HUES48 (cell line): ENCODE measurements around the gene SCUBE1.

Experiments used
- H3K27ac ChIP-seq: one replicate; pipeline ENCODE4 v1.7.0; 2013; ENCODE audit warnings: low read depth, low read length, inconsistent platforms
- H3K27me3 ChIP-seq: 2 replicates; pipeline ENCODE4 v1.6.1; 2013; ENCODE audit warnings: mild to moderate bottlenecking, low read length; ENCODE audit not compliant: control insufficient read depth, insufficient read depth
- H3K36me3 ChIP-seq: 2 replicates; pipeline ENCODE4 v1.6.1; 2013; ENCODE audit warnings: low read length; ENCODE audit not compliant: control insufficient read depth, insufficient read depth
- H3K4me1 ChIP-seq: 2 replicates; pipeline ENCODE4 v1.6.1; 2013; ENCODE audit warnings: mild to moderate bottlenecking, low read length; ENCODE audit not compliant: control insufficient read depth, insufficient read depth
- H3K4me3 ChIP-seq: 2 replicates; pipeline ENCODE4 v1.5.1; 2013; ENCODE audit warnings: mild to moderate bottlenecking, low read depth, low read length
- H3K9ac ChIP-seq: 2 replicates; pipeline ENCODE4 v1.6.1; 2013; ENCODE audit warnings: mild to moderate bottlenecking, low read depth, low read length, moderate library complexity
- H3K9me3 ChIP-seq: 2 replicates; pipeline ENCODE4 v1.6.1; 2013; ENCODE audit warnings: low read length; ENCODE audit not compliant: control insufficient read depth, insufficient read depth

Gene SCUBE1

GRCh38 chr22:43169310-43170130, 173.7 kb downstream of the SCUBE1 start:
- Histone ChIP-seq H3K4me1 (no peaks in the 10 kb centered on the region), H3K9ac (no peak overlapping the region), H3K27me3 (no peaks in the 10 kb centered on the region), H3K9me3 (no peaks in the 10 kb centered on the region), H3K27ac (no peak overlapping the region), H3K36me3 (peaks cover 75% of the 10 kb centered on the region), H3K4me3 (no peak overlapping the region)

GRCh38 chr22:43168471-43169309, 174.5 kb downstream of the SCUBE1 start:
- H3K36me3 ChIP-seq = peaks cover 67% of the 10 kb centered on the region
- no peaks in the 10 kb centered on the region for H3K9me3 ChIP-seq
- H3K4me1 ChIP-seq = no peaks in the 10 kb centered on the region
- H3K27ac ChIP-seq = no peak overlapping the region
- H3K9ac ChIP-seq = no peak overlapping the region
- H3K27me3 ChIP-seq = no peaks in the 10 kb centered on the region
- H3K4me3 ChIP-seq = no peak overlapping the region

DNA sequence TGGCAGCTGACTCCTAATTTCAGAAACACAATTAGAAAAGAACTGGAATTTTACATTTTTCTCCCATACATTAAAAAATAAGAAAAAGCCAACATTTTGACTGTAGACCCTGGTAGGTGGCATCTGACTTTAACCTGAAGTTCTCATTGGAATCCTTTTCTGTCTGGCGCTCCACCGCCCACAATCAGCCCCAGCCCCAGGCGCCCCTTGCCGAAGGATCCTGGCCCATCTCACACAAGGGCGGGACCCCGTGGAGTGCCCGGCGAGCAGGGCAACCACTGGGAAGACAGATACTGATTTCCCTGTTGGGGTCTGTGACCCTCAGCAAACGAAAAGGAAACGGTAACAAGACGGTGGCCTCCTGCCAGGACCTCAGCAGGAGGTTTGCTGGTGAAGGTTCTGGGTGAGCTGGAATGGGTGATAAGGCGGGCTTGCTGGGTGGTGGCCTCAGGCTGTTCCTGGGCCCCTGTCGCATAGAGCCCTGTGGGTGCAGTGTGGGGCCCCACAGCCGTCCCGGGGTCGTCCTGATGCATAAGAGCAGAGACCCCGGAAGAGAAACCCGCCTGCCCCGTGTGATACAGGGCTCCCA, 176.1 kb downstream of the SCUBE1 start:
- H3K9me3 ChIP-seq = no peaks in the 10 kb centered on the region
- H3K4me3 ChIP-seq = no peak overlapping the region
- no peaks in the 10 kb centered on the region for H3K4me1 ChIP-seq
- H3K27me3 ChIP-seq = no peaks in the 10 kb centered on the region
- H3K36me3 ChIP-seq = peaks cover 53% of the 10 kb centered on the region
- H3K27ac ChIP-seq = no peak overlapping the region
- H3K9ac ChIP-seq = no peak overlapping the region

- H3K27me3 ChIP-seq = no peaks in the 10 kb centered on the region
- no peaks in the 10 kb centered on the region for H3K9me3 ChIP-seq
- no peak overlapping the region for H3K4me3 ChIP-seq
- peaks cover 45% of the 10 kb centered on the region for H3K36me3 ChIP-seq
- no peak overlapping the region for H3K27ac ChIP-seq
- no peak overlapping the region for H3K9ac ChIP-seq
- H3K4me1 ChIP-seq = no peaks in the 10 kb centered on the region
Measured at GRCh38 chr22:43166132-43166930, 176.8 kb downstream of the SCUBE1 start.

DNA sequence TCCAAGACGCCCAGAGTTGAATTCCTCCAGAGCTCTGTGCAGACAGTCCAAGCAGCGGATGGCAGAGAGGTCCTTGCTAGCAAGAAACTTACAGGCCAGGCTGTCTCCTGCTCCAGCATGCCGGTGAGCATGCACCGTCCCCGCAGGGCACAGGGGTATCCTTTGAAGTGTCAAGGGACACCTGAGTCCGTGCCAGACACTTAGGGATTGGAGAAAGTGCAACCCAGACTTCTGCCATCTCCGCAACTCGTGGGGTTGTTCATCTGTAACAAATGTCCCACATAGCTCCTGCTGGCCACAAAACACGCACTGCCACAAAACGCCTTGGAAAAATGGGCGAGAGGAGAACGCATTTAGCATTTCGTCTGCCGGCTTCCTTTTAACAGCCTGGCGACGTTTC, 178.5 kb downstream of the SCUBE1 start:
- no peak overlapping the region for H3K4me3 ChIP-seq
- no peak overlapping the region for H3K9ac ChIP-seq
- no peak overlapping the region for H3K27ac ChIP-seq
- H3K4me1 ChIP-seq = no peaks in the 10 kb centered on the region; the same call in 1 of the 2 replicates
- no peaks in the 10 kb centered on the region for H3K27me3 ChIP-seq
- H3K36me3 ChIP-seq = peaks cover 29% of the 10 kb centered on the region
- no peaks in the 10 kb centered on the region for H3K9me3 ChIP-seq

GRCh38 chr22:43163241-43163795, 179.9 kb downstream of the SCUBE1 start:
- Histone ChIP-seq H3K9ac (no peak overlapping the region), H3K4me3 (no peak overlapping the region), H3K27me3 (no peaks in the 10 kb centered on the region), H3K4me1 (no peaks in the 10 kb centered on the region; the same call in 1 of the 2 replicates), H3K36me3 (peaks cover 16% of the 10 kb centered on the region), H3K27ac (no peak overlapping the region), H3K9me3 (no peaks in the 10 kb centered on the region)

- no peak overlapping the region for H3K27ac ChIP-seq
- no peaks in the 10 kb centered on the region for H3K27me3 ChIP-seq
- H3K4me3 ChIP-seq = no peak overlapping the region
- no peaks in the 10 kb centered on the region for H3K9me3 ChIP-seq
- H3K36me3 ChIP-seq = peaks cover 9% of the 10 kb centered on the region
- no peak overlapping the region for H3K9ac ChIP-seq
- no peaks in the 10 kb centered on the region; the same call in 1 of the 2 replicates for H3K4me1 ChIP-seq
Measured at GRCh38 chr22:43162412-43163150, 180.6 kb downstream of the SCUBE1 start.

DNA sequence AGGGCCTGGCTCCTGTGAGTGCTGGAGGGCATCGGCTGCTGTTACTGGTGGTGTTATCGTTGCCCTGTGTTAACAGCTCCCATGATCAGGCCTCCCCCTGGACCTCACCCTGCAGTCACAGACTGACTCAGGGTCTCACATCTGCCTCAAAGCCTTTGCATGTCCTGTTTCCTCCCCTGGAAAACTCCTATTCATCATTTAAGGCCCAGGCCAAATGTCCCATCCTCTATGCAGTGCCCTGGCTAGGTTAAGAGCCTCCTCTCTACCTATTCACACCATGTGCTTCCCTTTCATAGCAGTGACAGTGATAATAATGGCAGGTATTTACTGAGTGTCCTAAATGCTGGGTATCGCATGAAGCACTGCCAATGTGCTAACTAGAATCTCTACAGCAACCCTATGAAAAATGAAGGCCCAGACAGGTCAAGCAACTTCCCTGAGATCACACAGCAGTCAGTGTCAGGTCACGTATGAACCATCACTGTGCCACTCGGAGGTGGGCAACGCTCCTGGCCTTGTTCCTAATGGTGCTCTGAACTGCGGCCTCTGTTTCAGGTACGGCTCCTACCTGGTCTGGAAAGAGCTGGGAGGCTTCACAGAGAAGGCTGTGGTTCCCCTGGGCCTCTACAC, 182.6 kb downstream of the SCUBE1 start:
- H3K4me3 ChIP-seq = no peak overlapping the region
- no peak overlapping the region for H3K27ac ChIP-seq
- H3K9me3 ChIP-seq = no peaks in the 10 kb centered on the region
- H3K27me3 ChIP-seq = no peaks in the 10 kb centered on the region
- H3K36me3 ChIP-seq = no peaks in the 10 kb centered on the region
- H3K4me1 ChIP-seq = no peaks in the 10 kb centered on the region; the same call in 1 of the 2 replicates
- H3K9ac ChIP-seq = no peak overlapping the region

- H3K9me3 ChIP-seq = no peaks in the 10 kb centered on the region
- no peaks in the 10 kb centered on the region for H3K27me3 ChIP-seq
- no peaks in the 10 kb centered on the region; the same call in 1 of the 2 replicates for H3K4me1 ChIP-seq
- H3K9ac ChIP-seq = no peak overlapping the region
- H3K27ac ChIP-seq = no peak overlapping the region
- H3K4me3 ChIP-seq = no peak overlapping the region
- no peaks in the 10 kb centered on the region for H3K36me3 ChIP-seq
Measured at GRCh38 chr22:43159484-43160178, 183.5 kb downstream of the SCUBE1 start.
